HCT116 (cell line): ENCODE measurements around the gene BCL2L15. TPM values are rescaled to one million over a fixed set of nuclear protein-coding genes. Genes with fewer than 3 reads are reported as not detected.
A peak's percentile ranks its signal among the peaks of the same experiment; 100 is the strongest.

Experiments
- ATAC-seq: fragments of 200-7000 bp; cut with Tn5 transposase; 2 replicates; pipeline ENCODE4 v1.9.1; 2020; ENCODE audit warnings: mild to moderate bottlenecking, moderate library complexity
- BruUV-seq: library from RNA; stranded (reverse); fragments of 400-500 nt; replicated peaks from 2 replicates; lab custom pipeline; 2021; lab: Mats Ljungman, UMichigan
- CTCF ChIA-PET: fragments of 300-600 bp; sonication (Branson Sonifier 250); formaldehyde crosslinking; loops from one replicate; lab custom pipeline; 2021; ENCODE audit warnings: antibody characterized with exemption; lab: Charles Lee
- POLR2A ChIA-PET: fragments of 300-600, 350-600 bp; sonication (Branson Sonifier 250); formaldehyde crosslinking; loops from one replicate; lab custom pipeline; 2021; ENCODE audit warnings: antibody characterized with exemption; lab: Charles Lee
- RAD21 ChIA-PET, 2 experiments: fragments of 300-600 bp; sonication (Branson Sonifier 250); formaldehyde crosslinking; loops; one replicate each; lab custom pipeline; 2023; ENCODE audit warnings: low total read pairs in 2 of 2; ENCODE audit not compliant: uncharacterized antibody in 2 of 2, unreplicated experiment in 2 of 2, low non-redundant PET in 1 of 2; lab: Charles Lee
- DNase-seq: peaks from one replicate; pipeline ENCODE4 v3.0.0-alpha.2; 2010; ENCODE audit warnings: low read depth, low spot score
- H2AFZ ChIP-seq: fragments of 200-600 bp; shearing (Covaris generic), sonication (generic); 2 replicates; pipeline ENCODE4 v1.6.1; 2017; ENCODE audit warnings: low read depth, mixed run types, mixed read lengths, antibody characterized with exemption, low read length; ENCODE audit not compliant: poor library complexity, severe bottlenecking
- H3K27ac ChIP-seq: 2 replicates; pipeline ENCODE4 v1.5.1; 2012; ENCODE audit warnings: low read depth, low read length
- H3K27me3 ChIP-seq: fragments of 200-600 bp; sonication (generic); 2 replicates; pipeline ENCODE4 v1.6.1; 2016; ENCODE audit warnings: mixed run types, low read length, mixed read lengths; ENCODE audit not compliant: insufficient read depth
- H3K36me3 ChIP-seq, 2 experiments: fragments of 200-500 bp in 1 of 2; fragments of 200-600 bp in 1 of 2; sonication (Bioruptor generic) in 1 of 2; sonication (generic) in 1 of 2; 2 replicates each; pipeline versions ENCODE4 v1.5.1 to v1.6.1; 2014 to 2016; ENCODE audit warnings: low read length in 2 of 2, inconsistent platforms in 1 of 2, mixed read lengths in 1 of 2, mixed run types in 1 of 2; ENCODE audit not compliant: insufficient read depth in 2 of 2, control insufficient read depth in 1 of 2
- H3K4me1 ChIP-seq, 2 experiments: fragments of 200-600 bp in 1 of 2; sonication (generic) in 1 of 2; 2 replicates each; pipeline versions ENCODE4 v1.5.1 to v1.6.1; 2012 to 2017; ENCODE audit warnings: low read length in 2 of 2, inconsistent platforms in 1 of 2, mild to moderate bottlenecking in 1 of 2, mixed read lengths in 1 of 2, mixed run types in 1 of 2, moderate library complexity in 1 of 2; ENCODE audit not compliant: insufficient read depth in 2 of 2, control insufficient read depth in 1 of 2
- H3K4me2 ChIP-seq: fragments of 200-600 bp; sonication (generic); 2 replicates; pipeline ENCODE4 v1.6.1; 2017; ENCODE audit warnings: mixed run types, low read length, mixed read lengths
- H3K4me3 ChIP-seq, 2 experiments: fragments of 200-600 bp in 1 of 2; sonication (generic) in 1 of 2; replicated peaks in 1 of 2; 2 replicates each; pipeline ENCODE4 v1.5.1; 2011 to 2016; ENCODE audit warnings: low read length in 2 of 2, control low read depth in 1 of 2, low read depth in 1 of 2, mild to moderate bottlenecking in 1 of 2, mixed read lengths in 1 of 2, mixed run types in 1 of 2
- H3K79me2 ChIP-seq: fragments of 200-600 bp; sonication (generic); 2 replicates; pipeline ENCODE4 v1.6.1; 2017; ENCODE audit warnings: mild to moderate bottlenecking, mixed run types, low read length, moderate library complexity, mixed read lengths; ENCODE audit not compliant: insufficient read depth
- H3K9ac ChIP-seq: fragments of 200-600 bp; sonication (generic); 2 replicates; pipeline ENCODE4 v1.6.1; 2016; ENCODE audit warnings: low read length, mixed read lengths
- H3K9me2 ChIP-seq: fragments of 200-600 bp; sonication (generic), shearing (Covaris generic); 2 replicates; pipeline ENCODE4 v1.6.1; 2017; ENCODE audit warnings: mixed run types, mild to moderate bottlenecking, moderate library complexity; ENCODE audit not compliant: insufficient read depth
- H3K9me3 ChIP-seq, 2 experiments: fragments of 200-500 bp in 1 of 2; fragments of 200-600 bp in 1 of 2; sonication (Bioruptor generic) in 1 of 2; sonication (generic) in 1 of 2; 2 replicates each; pipeline ENCODE4 v1.6.1; 2014 to 2017; ENCODE audit warnings: low read length in 2 of 2, mixed read lengths in 2 of 2, inconsistent platforms in 1 of 2, low read depth in 1 of 2, mild to moderate bottlenecking in 1 of 2, mixed run types in 1 of 2, moderate library complexity in 1 of 2; ENCODE audit not compliant: control insufficient read depth in 1 of 2, insufficient read depth in 1 of 2
- H4K20me1 ChIP-seq: fragments of 200-600 bp; sonication (generic), shearing (Covaris generic); 2 replicates; pipeline ENCODE4 v1.6.1; 2017; ENCODE audit warnings: mixed run types, mild to moderate bottlenecking, moderate library complexity; ENCODE audit not compliant: insufficient read depth
- CBX3 ChIP-seq: IDR thresholded peaks from 2 replicates; pipeline ENCODE4 v1.6.1; 2012; ENCODE audit warnings: low read depth
- CEBPB ChIP-seq: IDR thresholded peaks from 2 replicates; pipeline ENCODE4 v1.6.1; 2012; ENCODE audit warnings: low read depth
- ELF1 ChIP-seq: IDR thresholded peaks from 2 replicates; pipeline ENCODE4 v1.6.1; 2012; ENCODE audit warnings: low read depth, borderline replicate concordance
- EZH2 ChIP-seq: fragments of 200-600 bp; sonication (generic); IDR thresholded peaks from 2 replicates; pipeline ENCODE4 v1.6.1; 2017; ENCODE audit warnings: antibody characterized with exemption, mixed run types
- EZH2phosphoT487 ChIP-seq: fragments of 200-600 bp; IDR thresholded peaks from 2 replicates; pipeline ENCODE4 v1.6.1; 2018; ENCODE audit warnings: antibody characterized with exemption, borderline replicate concordance
- FOSL1 ChIP-seq: IDR thresholded peaks from 2 replicates; pipeline ENCODE4 v1.6.1; 2012; ENCODE audit warnings: low read depth
- JUND ChIP-seq: IDR thresholded peaks from 2 replicates; pipeline ENCODE4 v1.6.1; 2012
- POLR2A ChIP-seq: IDR thresholded peaks from 2 replicates; pipeline ENCODE4 v1.7.0; 2011; ENCODE audit warnings: borderline replicate concordance; ENCODE audit not compliant: insufficient read depth, insufficient read length; ENCODE audit errors: extremely low read depth
- POLR2AphosphoS5 ChIP-seq: IDR thresholded peaks from 2 replicates; pipeline ENCODE4 v1.6.1; 2011; ENCODE audit warnings: mild to moderate bottlenecking, low read depth, low read length, moderate library complexity
- SIN3A ChIP-seq: IDR thresholded peaks from 2 replicates; pipeline ENCODE4 v1.6.1; 2012; ENCODE audit warnings: low read depth
- TCF7L2 ChIP-seq: IDR thresholded peaks from 2 replicates; pipeline ENCODE4 v1.7.0; 2011; ENCODE audit warnings: borderline replicate concordance, inconsistent platforms; ENCODE audit not compliant: insufficient read depth, insufficient read length; ENCODE audit errors: extremely low read depth
- ZFX ChIP-seq: fragments of 450-650 bp; IDR thresholded peaks from 2 replicates; pipeline ENCODE4 v1.6.1; 2017
- ZNF274 ChIP-seq: fragments of 200-500 bp; sonication (Bioruptor generic); IDR thresholded peaks from 2 replicates; pipeline ENCODE4 v1.6.1; 2014; ENCODE audit warnings: mild to moderate bottlenecking, low read depth, low read length, inconsistent platforms
- intact Hi-C: fragments of 100-400 bp; cut with micrococcal nuclease; formaldehyde crosslinking; loops from 2 replicates; pipeline ENCODE4 v1.10.0; 2022
- total RNA-seq: library from RNA; stranded (reverse); gene quantifications from one replicate; pipeline ENCODE4 v1.2.1, GENCODE V29; 2021; ENCODE audit not compliant: unreplicated experiment
- TF ChIP-seq, protein P1 (sequence below): IDR thresholded peaks from 2 replicates; pipeline ENCODE4 v1.6.1; 2012
- TF ChIP-seq, protein P2 (sequence below), 3 experiments: fragments of 200-600 bp in 1 of 3; sonication (generic) in 1 of 3; IDR thresholded peaks in 2 of 3; conservative IDR thresholded peaks in 1 of 3; 2 replicates each; pipeline ENCODE4 v1.5.1; 2012 to 2017; ENCODE audit warnings: low read depth in 2 of 3, low read length in 2 of 3, antibody characterized with exemption in 1 of 3, borderline replicate concordance in 1 of 3, control low read depth in 1 of 3, mild to moderate bottlenecking in 1 of 3, mixed read lengths in 1 of 3, mixed run types in 1 of 3, moderate library complexity in 1 of 3; ENCODE audit not compliant: insufficient read depth in 1 of 3
- TF ChIP-seq, protein P3 (sequence below): IDR thresholded peaks from 2 replicates; pipeline ENCODE4 v1.6.1; 2011; ENCODE audit warnings: mild to moderate bottlenecking, low read length, moderate library complexity; ENCODE audit not compliant: insufficient replicate concordance; ENCODE audit errors: extremely low read depth
- TF ChIP-seq, protein P4 (sequence below): IDR thresholded peaks from 2 replicates; pipeline ENCODE4 v1.6.1; 2012

The BCL2L15 gene
- total RNA-seq, 1 experiment from 2014 or later = 0.54 TPM

DNA sequence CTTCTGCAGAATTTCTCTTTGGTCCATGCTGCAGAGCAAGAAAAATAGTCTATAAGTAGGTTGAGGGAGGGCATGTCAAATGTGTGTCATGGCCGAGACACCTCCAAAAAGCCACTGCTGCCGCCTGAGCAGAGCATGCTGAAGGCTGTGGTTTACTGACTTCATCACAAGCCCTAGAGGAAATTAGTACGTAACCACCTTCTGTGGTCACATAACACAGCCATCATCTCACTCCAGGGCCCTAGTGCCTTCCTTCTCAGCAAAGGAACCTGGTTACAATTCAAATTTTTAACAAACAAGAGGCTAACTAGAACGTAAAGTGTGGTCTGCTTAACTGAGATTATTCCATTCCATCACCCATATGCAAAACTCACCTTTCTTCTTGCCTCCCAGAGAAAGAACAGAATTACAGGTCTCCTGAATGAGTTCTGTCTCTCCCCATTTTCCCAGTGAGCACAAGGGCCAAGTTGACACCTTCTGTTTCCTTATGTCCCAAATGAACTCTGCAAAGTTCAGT lies 15.7 kb downstream of the BCL2L15 start, which contains the start of gene PTPN22:
Gene PTPN22 (minus strand): TSS at position 116 of the 517 bp plus-strand sequence.
- no peaks in the 10 kb centered on the region for H3K79me2 ChIP-seq
- H3K9ac ChIP-seq = no peak within 1 kb of the TSS
- H3K4me3 ChIP-seq = no peak within 1 kb of the TSS
- ChIA-PET RAD21 (no interaction called here), CTCF (no interaction called here), POLR2A (no interaction called here)
- no peaks in the 10 kb centered on the region for H3K9me2 ChIP-seq
- H3K4me2 ChIP-seq = no peak within 1 kb of the TSS
- no peaks in the 10 kb centered on the region for H3K36me3 ChIP-seq
- DNase-seq (no peak), ATAC-seq (no peak)
- no peaks in the 10 kb centered on the region for H3K27me3 ChIP-seq
- H3K4me1 ChIP-seq = peaks cover 0 to 7% of the 10 kb centered on the region in 2 experiments; a peak in 1 of 4 replicates
- TF ChIP-seq, protein P1, sequence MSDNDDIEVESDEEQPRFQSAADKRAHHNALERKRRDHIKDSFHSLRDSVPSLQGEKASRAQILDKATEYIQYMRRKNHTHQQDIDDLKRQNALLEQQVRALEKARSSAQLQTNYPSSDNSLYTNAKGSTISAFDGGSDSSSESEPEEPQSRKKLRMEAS = 0 out of 2 replicates have a peak, but pooled peaks have one; percentile 11
- no peak for TF ChIP-seq EZH2phosphoT487
- H3K27ac ChIP-seq = no peak within 1 kb of the TSS
- no TSS peak for BruUV-seq
- H3K9me3 ChIP-seq = no peaks in the 10 kb centered on the region
- H4K20me1 ChIP-seq = no peaks in the 10 kb centered on the region
- H2AFZ ChIP-seq = peak within 1 kb of the TSS; percentile 13
- intact Hi-C loops = no loop called here

DNA sequence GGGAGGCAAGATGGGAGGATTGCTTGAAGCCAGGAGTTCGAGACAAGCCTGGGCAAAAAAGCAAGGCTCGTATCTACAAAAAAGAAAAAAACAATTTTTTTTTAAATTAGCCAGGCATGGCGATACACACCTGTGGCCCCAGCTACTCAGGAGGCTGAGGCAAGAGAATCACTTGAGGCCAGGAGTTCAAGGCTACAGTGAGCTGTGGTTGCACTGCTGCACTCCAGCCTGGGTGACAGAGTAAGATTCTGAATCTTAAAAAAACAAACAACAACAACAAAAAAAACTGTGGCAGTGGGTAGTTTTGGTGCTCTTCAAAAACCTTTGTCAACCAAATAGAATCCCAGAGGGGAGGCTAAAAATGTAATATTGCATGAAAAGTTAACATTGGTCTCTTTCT lies 16.6 kb downstream of the BCL2L15 start:
- H3K4me1 ChIP-seq = peaks cover 0 to 7% of the 10 kb centered on the region in 2 experiments; a peak in 1 of 4 replicates
- no peaks in the 10 kb centered on the region for H3K79me2 ChIP-seq
- H3K9me3 ChIP-seq = no peaks in the 10 kb centered on the region
- no peak overlapping the region for H3K4me2 ChIP-seq
- DNase-seq (no peak), ATAC-seq (no peak)
- no peak overlapping the region for H3K4me3 ChIP-seq
- H4K20me1 ChIP-seq = no peaks in the 10 kb centered on the region
- no peak overlapping the region for H2AFZ ChIP-seq
- intact Hi-C loops = no loop called here
- no TSS peak for BruUV-seq
- no peak overlapping the region for H3K27ac ChIP-seq
- ChIA-PET RAD21 (no interaction called here), CTCF (no interaction called here), POLR2A (no interaction called here)
- no peak overlapping the region for H3K9ac ChIP-seq
- H3K27me3 ChIP-seq = no peaks in the 10 kb centered on the region
- H3K36me3 ChIP-seq = no peaks in the 10 kb centered on the region
- no peaks in the 10 kb centered on the region for H3K9me2 ChIP-seq
- TF ChIP-seq ZNF274 (no peak), POLR2AphosphoS5 (no peak), CEBPB (no peak), ZFX (no peak), SIN3A (no peak), JUND (no peak), TCF7L2 (no peak), POLR2A (no peak), ELF1 (no peak), EZH2 (no peak), CBX3 (no peak), FOSL1 (no peak)
- TF ChIP-seq, protein P2, sequence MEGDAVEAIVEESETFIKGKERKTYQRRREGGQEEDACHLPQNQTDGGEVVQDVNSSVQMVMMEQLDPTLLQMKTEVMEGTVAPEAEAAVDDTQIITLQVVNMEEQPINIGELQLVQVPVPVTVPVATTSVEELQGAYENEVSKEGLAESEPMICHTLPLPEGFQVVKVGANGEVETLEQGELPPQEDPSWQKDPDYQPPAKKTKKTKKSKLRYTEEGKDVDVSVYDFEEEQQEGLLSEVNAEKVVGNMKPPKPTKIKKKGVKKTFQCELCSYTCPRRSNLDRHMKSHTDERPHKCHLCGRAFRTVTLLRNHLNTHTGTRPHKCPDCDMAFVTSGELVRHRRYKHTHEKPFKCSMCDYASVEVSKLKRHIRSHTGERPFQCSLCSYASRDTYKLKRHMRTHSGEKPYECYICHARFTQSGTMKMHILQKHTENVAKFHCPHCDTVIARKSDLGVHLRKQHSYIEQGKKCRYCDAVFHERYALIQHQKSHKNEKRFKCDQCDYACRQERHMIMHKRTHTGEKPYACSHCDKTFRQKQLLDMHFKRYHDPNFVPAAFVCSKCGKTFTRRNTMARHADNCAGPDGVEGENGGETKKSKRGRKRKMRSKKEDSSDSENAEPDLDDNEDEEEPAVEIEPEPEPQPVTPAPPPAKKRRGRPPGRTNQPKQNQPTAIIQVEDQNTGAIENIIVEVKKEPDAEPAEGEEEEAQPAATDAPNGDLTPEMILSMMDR (IDR thresholded peaks at IDR 0.05 in 2 of 3, conservative IDR thresholded peaks at IDR 0.05 in 1 of 3; ENCODE audit: borderline replicate concordance in 1 of 3, insufficient read depth in 1 of 3, low read depth in 2 of 3, low read length in 2 of 3) = no peak
- TF ChIP-seq, protein P3, sequence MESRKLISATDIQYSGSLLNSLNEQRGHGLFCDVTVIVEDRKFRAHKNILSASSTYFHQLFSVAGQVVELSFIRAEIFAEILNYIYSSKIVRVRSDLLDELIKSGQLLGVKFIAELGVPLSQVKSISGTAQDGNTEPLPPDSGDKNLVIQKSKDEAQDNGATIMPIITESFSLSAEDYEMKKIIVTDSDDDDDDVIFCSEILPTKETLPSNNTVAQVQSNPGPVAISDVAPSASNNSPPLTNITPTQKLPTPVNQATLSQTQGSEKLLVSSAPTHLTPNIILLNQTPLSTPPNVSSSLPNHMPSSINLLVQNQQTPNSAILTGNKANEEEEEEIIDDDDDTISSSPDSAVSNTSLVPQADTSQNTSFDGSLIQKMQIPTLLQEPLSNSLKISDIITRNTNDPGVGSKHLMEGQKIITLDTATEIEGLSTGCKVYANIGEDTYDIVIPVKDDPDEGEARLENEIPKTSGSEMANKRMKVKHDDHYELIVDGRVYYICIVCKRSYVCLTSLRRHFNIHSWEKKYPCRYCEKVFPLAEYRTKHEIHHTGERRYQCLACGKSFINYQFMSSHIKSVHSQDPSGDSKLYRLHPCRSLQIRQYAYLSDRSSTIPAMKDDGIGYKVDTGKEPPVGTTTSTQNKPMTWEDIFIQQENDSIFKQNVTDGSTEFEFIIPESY = no peak
- TF ChIP-seq, protein P4, sequence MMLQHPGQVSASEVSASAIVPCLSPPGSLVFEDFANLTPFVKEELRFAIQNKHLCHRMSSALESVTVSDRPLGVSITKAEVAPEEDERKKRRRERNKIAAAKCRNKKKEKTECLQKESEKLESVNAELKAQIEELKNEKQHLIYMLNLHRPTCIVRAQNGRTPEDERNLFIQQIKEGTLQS = no peak
